Measurements from ENCODE around the gene NENF.
A peak's percentile ranks its signal among the peaks of the same experiment; 100 is the strongest.

The NENF gene

DNA sequence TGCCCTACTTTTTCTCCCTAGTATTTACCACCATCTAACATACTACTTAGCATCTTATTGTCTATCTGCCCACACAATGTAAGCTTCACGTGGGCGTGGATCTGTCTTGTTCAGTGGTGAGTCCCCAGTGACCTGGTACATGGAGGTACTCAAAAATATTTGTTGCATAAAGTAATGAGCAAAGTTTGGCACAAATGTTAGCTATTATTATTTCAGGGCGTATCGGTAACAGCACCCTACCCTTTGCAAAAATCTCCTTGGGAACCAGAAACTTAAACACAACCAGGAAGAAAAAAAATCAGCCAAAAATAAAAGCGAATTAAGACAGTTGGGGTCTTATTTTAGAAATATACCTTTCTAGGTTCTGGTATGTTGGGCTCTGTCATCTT lies 454 bp upstream of the NENF start:
- FAIRE-seq: no peak

DNA sequence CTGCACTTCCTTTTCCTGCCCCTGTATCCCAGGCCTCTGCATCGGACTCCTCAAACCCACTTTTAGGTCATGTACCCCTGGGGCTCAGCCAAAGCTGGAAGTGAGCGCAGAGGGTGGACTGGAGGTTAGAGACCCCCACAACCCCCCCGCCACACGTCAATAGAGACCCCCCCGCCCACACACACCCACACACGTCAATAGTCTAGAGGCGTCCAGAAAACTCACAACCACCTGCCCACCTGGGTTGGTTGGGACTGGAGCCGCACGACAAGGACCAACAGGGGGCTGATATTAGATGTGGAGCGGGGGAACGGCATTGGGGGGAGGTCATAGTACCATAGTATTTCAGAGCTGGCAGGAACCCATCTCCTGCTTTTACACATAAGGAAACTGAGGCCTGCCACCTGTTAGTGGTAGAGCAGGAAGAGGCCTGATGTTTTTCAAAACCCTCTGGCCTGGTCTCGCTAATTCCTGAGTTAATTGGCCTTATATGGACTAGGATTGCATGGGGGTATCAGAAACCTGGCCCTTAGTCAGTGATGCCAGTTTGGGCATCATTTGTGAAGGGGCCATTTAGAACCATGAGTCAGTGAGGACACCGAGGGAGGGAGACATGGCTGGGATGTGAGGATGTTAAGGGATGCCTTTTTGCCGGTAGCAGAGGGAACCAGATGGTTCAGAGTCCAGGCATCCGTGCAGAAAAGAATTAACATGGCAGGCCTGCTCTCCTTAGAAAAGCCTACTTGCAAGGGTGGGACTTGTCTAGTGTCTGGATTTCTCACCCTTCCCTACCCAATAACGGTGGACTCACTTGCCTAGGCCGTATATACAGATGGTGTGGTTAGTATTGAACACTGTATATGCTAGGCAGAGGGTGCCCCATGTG lies 1.1 kb downstream of the NENF start:
- FAIRE-seq: no peak

DNA sequence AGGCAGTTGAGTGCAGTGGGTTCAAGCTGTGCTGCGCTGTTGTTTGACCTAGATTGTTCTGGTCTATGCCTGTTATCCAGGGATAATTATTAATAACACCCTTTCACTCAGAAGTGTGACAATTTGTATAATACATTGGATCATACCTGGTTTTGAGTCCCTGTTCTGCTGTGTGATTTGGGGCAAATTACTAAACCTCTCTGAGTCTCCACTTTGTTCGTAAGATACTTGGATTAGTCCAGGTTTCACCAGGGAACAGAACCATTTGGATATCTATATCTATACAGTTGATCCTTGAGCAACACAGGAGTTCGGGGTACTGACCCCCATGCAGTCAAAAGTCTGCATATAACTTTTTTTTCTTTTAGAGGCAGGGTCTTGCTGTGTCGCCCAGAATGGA lies 2.3 kb downstream of the NENF start:
- no peak for FAIRE-seq

DNA sequence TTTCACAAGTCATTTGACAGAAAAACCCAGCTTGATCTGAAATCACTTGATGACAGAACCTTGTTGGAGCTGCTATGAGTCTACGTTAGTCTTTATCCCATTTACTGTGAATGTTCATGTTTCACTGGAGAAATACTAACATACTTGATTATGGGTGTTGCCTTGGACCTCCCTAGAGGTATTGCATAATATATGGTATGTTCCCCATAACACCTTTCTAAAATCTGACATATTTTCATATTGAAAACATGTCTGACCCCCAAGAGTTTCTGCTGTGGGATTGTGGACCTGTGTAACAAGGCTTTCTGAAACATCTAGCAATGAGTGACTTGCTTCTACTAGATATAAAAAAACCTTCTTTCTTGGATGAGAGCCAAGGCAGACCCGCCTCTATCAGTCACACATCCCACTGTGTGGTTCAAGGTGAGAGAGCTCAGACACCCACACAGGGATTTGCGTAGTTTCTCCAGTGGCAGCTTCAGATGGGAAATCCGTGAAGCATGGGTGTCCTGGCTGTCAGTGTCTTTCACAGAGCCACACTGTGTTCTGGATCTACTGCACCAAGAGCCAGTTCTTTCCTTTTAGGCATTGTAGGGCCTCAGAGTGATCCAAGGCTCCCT lies 4.6 kb downstream of the NENF start:
- FAIRE-seq: no peak

DNA sequence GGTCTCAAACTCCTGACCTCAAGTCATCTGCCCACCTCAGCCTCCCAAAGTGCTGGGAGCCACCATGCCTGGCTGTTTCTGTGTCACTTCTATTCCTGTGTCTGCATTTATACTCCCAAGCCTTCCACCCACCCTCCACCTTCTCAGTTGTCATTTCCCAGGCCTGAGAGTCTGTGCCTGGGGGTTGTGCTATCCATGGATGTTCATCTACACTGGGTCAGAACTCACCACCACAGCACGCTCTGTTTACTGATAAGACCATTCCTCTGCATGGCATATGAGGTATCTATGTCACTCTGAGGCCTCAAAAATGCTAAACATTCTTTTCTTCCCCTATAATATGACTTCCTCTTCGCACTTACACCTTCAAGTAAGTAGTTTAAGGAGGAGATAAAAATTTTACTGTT lies 6.1 kb downstream of the NENF start:
- FAIRE-seq: no peak

DNA sequence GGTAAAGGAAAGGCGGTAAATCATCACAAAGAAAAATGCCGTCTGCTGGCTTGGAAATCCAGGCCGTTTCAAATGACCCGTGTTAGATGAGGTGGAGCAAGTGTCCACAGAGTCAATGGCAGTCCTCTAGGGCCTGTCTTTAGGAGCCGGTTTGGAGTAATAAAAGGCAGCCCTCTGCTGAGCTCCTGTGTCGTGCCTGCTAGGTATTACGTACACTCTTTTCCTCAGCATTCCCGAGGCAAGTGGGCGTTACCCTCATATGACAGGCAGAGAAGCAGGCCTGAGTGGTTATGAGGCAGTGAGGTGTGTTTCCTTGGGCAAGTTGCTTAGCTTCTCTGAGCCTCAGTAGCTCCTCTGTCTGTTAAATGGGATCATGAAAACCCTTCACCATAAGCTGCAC lies 7.7 kb downstream of the NENF start:
- FAIRE-seq: no peak

DNA sequence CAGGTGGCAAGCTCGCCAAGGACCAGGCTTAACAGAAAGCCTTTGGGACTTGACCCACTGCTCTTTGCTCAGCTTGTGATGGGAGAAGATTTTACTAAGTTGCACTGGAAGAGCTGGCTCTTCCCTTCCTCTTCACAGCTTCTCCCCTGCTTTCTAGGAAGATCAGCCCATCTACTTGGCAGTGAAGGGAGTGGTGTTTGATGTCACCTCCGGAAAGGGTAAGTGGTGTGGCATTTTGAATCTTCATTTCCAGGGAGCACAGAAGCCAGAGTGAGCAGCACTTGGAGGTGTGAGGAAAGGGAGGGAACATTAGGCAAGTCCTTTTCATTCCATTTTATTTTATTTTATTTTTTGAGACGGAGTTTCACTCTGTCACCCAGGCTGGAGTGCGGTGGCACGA lies 9.7 kb downstream of the NENF start:
- FAIRE-seq: no peak

DNA sequence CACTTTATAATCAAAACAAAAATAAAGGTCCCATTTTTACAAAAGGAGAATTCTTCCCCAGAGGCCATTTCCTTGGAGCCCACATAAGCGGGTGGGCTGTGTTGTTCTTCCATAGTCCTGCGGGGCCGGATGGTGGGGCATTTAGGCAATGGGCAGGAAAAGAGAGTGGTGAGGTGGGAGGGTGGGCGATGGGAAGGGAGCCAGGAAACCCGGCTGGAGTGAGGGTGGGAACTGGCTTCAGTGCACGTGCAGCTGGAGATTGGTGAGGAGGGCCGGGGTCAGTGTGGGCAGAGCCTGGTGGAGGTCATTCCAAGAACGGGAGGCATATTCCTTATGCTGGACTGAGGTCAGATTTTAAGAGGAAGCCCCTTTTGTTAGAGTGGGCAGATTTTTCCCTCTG lies 13.6 kb downstream of the NENF start:
- no peak for FAIRE-seq

DNA sequence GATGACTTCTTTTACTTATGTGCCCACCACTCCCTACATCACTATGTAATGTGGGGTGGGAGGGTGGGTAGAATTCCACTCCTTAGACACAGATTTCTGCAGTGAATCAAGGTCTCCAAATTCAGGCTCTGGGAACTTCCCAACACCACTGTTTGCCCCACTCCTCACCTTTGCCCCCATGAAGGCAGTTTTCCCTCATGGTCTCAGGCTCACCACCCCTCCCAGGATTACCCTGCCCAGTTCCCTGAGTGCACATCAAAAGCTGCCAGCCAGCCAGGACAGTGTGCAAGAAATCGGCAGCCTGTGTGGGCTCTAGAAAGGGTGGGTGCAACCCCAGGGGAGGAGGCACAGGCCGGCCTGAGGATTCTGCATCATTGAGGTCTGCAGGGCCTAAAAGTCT lies 14.8 kb downstream of the NENF start:
- no peak for FAIRE-seq

DNA sequence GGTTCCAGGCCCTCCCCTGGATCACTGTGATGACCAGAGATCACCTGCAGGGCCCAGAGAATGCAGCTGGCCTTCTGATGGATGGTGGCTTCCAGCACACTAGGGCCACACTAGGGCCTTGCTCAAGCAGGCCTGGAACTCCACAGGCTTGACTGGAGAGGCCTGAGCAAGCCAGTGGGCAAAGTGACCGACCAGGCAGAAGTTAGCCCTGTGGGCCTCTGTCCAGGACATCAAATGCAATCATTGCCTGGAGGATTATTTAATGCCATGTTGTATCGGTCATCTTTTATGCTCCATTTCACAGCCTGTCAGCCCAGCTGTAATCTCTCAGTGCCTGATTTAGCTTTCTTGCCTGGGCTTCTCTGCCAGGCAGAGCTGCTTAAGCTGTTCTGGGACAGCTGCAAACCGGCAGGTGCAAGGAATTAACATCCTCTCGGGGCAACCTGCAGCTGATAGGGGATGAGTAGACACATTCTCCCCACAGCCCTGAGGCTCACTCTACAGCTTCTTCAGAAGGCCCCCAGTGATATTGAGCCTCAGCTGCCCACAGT lies 17.7 kb downstream of the NENF start:
- FAIRE-seq: no peak

DNA sequence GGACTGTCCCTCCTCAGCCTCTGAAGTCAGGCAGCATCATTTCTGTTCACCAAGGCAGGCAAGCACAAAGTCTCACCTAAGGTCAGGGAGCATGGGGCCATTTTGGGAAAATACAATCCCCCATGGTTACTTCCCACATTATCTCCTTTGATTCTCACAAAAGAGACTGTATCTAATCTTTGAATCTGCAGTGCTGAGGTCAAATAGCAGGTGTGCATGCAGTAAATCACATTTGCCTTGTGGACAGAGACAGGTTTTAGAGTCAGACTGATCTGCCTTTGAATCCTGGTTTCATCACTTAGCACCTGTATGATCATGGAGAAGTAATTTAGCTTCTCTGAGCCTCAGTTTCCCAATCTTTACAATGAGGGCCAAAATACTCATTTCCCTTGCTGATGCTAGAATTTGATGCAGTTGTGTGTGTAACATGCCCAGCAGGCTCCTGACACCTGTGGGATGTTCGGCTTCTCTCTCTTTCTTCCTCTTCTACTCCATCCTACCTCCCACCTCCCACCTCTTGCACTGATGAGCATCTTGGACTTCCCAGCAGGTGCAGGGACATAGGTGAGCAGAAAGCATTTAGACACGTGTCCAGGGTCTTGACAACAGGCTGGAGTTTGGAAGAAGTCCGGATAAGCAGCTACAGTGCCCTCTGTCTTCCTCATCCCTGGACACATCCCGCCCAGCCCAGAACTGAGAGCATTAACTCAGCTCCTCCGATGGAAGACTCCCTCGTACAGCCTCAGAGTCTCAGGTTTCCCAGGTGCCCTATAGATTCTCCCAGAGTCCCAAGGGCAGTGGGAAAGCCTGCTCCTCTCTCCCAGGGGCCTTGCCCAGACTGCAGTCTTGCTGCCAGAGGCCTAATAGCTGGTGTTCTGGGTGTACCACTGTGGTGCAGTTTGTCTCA lies 18.9 kb downstream of the NENF start:
- FAIRE-seq: no peak

DNA sequence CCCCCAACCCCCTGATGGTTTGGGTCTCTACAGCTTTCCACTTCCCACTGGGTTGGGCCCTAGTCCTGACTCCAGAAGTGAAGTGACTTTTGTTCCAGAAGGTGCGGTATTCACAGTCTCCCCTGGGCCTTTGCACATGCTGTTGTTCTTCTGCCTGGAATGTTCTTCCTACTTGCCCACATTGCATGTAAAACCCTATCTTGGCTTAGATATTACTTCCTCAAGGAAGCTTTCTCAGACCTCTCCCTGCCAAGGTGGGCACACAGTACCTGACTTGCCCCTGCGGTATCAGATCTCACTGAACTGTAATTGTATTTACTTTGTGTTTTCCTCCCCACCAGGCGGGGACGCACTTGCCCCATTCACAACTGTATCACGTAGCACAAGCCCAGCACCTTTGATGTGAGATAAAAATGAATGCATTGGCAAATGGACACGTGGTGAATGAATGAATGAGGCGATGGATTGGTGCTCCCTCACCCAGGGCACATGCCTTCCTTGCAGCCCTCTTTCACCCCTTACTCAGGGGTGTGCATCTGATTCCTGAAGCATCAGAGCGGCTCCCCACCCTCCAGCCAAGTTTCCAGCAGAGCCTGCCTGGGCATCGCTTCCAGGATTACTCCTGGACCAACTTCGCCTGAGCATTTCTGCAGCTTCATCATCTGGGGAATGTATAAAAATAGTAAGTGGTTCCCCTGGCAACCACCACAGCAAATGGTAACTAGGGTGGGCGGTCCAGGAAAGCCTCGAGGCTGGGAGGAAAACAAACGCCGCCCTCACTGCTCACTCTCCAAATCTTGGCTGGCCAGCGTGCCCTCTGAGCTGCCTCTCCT lies 19.8 kb downstream of the NENF start:
- no peak for FAIRE-seq

DNA sequence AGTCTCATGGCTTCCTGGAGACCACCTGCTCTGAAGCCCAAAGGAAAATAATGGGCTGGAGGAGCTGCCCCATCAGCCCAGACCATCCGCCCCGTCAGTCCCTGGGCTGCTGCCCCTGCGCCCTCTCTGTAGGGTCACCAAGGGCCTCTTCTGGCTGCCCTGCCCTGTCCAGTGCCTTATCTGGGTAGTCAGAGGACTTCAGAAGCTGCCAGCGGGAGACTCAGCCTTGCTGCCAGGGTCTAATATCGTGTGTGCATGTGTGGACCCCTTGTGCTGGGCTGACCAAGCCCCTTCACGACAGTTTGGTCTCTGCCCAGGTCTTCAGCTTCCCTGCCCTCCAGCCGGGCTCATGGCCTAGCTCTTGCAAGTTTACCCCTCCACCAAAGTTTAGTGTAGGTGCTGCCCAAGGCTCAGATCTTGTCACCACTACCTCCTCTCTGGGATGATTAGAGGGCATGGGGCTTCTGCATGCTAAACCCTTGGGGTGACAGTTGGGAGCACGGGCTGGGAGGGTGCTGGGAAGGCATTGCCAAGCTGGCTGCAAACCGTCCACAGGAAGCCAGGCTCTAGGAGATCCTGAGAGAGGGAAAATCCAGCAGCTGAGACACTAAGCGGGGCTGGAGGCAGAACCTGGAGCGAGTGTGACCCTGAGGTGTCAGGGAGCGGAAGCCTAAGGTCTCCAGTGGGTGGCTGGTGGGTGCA lies 20.6 kb downstream of the NENF start:
- FAIRE-seq: no peak

DNA sequence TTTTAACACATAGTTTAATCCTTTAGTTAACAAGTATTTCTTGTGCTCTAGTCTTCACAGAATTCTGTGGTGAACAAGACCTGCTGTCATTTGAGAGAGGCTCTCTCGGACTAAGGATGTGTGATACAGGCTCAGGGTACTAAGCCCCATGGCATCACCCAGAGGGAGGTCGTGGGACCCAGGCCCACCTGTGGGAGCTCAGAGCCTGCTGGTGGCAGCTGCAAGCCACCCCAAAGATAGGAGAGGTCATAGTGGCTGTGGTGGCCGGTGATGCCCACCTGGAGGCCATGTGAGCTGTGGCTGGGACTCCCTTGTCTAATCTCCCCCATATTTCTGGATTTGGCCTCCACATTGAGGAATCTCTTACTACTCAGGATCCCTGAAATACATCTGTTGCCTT lies 22.0 kb downstream of the NENF start:
- no peak for FAIRE-seq

DNA sequence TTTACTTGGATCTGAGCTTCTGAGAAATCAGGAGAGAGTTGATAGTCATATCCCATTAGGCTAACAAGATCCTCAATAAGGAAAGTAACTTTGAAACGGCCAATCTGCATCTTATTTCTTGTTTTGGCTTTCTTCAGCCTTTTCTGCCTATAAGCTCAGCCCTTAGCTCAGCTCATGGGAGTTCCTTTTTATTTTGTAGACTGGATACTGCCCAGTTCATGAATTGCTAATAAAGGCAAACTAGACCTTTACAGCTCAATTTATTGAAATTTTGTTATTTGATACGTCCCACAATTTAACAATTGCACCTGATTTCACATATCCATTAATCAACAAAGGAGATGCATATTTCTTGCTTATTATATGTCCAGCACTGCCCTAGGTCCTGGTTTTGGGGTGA lies 22.7 kb downstream of the NENF start:
- FAIRE-seq: no peak

DNA sequence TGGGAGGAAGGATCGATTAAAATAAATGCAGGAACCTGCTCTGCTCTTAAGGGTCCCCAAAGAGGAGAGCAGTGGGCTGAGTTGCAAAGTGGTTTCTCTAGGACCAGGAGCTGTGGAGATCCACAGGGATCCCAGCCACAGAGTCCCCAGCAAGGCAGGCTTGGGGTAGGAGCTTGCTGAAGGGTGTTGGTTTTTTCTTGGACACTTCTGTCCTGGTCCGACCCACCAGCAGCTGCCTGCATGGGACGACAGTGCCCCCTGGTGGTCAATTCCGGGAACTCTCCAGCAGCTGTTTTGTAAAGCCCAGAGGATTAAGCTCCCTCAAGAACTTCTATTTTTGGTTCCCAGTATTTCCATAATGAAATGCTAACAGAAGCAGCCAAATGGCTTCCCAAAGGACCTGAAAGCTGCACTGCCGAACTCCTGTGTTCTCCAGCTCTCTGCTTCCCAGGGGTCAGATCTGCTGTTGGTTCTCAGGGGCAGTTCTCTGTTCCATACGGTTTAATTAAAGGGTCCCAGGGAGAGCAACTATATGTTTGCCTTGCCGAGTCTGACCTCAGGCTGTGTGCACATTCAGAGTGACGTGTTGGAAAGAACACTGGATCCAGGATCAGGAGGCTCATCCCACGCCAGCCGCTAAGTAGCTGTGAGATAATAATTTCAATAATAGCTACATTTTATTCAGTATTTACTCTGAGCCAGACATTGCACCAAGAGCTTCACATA lies 23.2 kb downstream of the NENF start:
- FAIRE-seq: peak; percentile 53

DNA sequence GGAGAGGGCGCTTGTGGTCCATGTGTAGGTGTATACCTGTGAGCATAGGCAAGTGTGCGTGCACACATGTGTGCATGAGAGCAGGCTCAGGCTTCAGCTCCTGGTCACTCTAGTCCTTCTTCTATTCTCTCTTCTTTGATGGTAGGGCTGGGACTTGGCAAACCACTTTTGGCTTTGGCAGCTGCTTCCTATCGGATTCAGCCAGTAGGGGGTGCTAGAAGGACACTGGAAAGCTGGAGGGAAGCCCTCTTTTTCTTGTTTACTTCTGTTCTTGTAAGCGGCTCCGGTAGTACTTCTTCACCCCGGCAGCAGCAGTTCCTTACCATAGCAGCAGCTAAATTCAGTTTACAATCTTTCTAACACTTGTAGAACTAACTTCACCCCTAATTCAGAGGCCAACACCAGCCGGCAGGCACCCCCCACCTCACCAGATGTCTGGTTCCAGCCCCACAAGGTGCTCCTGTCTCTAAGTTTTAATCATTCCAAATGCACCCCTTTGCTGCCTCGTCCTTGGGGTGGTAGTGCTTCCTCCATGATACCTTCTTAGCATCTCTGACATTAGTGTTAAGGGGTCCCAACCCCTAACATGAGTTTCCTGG lies 25.1 kb downstream of the NENF start:
- FAIRE-seq: no peak

DNA sequence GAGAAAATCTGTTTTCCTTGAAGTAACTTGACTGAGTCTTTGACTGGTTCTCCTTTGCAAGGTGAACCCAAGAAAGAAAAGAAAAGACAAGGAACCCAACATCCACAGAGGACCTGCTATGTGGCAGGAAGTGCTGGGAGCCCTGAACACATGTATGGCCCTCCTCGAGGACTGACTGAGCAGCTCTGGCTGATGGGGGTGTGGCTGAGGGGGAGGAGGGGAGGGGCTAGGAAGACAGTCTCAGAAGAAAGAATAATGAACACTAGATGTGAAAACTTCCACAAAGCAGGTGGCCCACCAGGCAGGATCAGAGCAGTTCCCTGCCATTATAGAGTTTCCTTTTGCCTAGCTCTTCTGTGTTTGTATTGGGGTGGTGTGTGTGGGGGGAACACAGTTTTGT lies 26.1 kb downstream of the NENF start:
- no peak for FAIRE-seq

DNA sequence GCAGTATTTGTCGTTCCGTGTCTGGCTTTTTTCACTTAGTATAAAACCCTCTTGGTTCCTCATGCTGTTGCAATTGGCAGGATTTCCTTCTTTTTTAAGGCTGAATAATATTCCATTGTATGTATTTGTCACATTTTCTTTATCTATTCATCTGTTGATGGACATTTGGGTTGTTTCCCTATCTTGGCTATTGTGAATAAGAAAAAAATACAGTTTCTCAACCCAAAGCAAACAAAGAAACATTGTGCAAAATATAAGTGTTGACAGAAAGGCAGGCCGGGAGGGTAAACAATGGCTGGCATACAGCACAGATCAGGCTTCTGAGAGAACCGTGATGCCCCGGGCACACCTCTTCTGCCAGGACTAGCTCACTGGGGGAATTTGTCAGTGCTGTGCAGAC lies 26.9 kb downstream of the NENF start:
- no peak for FAIRE-seq

DNA sequence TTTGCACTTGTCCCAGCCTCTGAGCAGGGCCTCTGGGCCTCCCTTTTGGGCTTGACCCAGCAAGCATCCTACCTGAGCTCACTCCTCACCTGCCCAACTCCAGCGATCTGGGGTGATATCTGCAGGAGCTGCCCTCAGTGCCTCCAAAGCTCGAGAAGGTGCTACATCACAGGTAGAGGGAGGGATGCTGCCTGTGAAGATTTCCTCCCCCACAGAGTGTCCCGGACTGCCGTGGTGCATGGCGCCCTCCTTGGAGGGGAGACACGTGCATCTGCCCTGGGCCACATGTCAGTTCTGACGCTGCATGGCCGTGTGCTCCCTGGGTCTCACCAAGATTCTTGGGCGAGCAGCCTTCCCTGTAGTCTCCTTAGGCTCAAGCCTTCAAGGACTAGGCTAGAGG lies 27.7 kb downstream of the NENF start:
- no peak for FAIRE-seq
